Activated CD4-positive, alpha-beta T cell treated with anti-CD3 and anti-CD28 coated beads, Interleukin-2, amount 10 ng/mL, durations not matched to agents 7 days and 5 days (primary cell): ENCODE results near the gene HDAC8. TPM values are rescaled to one million over a fixed set of nuclear protein-coding genes. Genes with fewer than 3 reads are reported as not detected.

Experiments
- CTCF ChIA-PET: fragments of 350-600 bp; sonication (Branson Sonifier 250); formaldehyde crosslinking; loops from one replicate; lab custom pipeline; 2021; ENCODE audit warnings: antibody characterized with exemption; lab: Charles Lee
- POLR2A ChIA-PET: fragments of 350-600 bp; sonication (Branson Sonifier 250); formaldehyde crosslinking; loops from one replicate; lab custom pipeline; 2021; ENCODE audit warnings: antibody characterized with exemption; lab: Charles Lee
- DNase-seq: peaks from one replicate; pipeline ENCODE4 v3.0.0-alpha.2; 2020
- H3K27ac Mint-ChIP-seq: one replicate; pipeline ENCODE4 v1.8.0; 2021; ENCODE audit warnings: mild to moderate bottlenecking, moderate library complexity, mixed read lengths
- H3K27me3 Mint-ChIP-seq: one replicate; pipeline ENCODE4 v1.8.0; 2021; ENCODE audit warnings: mixed read lengths
- H3K36me3 Mint-ChIP-seq: one replicate; pipeline ENCODE4 v1.8.0; 2021; ENCODE audit warnings: low read depth, mixed read lengths
- H3K4me1 Mint-ChIP-seq: one replicate; pipeline ENCODE4 v1.8.0; 2021; ENCODE audit warnings: mixed read lengths
- H3K4me3 Mint-ChIP-seq: one replicate; pipeline ENCODE4 v1.8.0; 2021; ENCODE audit warnings: mild to moderate bottlenecking, moderate library complexity, mixed read lengths
- H3K9me3 Mint-ChIP-seq: one replicate; pipeline ENCODE4 v1.8.0; 2021; ENCODE audit warnings: mixed read lengths
- total RNA-seq, 2 experiments: library from RNA; stranded (reverse); gene quantifications; one replicate each; pipeline ENCODE4 v1.2.3, GENCODE V29; 2021

Gene HDAC8
- total RNA-seq, 2 experiments from 2014 or later: 22.2 to 24.6 TPM

- H3K36me3 Mint-ChIP-seq: no peaks in the 10 kb centered on the region
- ChIA-PET POLR2A (no interaction called here), CTCF (interaction anchor here (1.1 kb wide), 1 partner anchor 25 kb away, joined by 3 read pairs; the partner anchor contains the start of gene RPS4X)
- no peaks in the 10 kb centered on the region for H3K9me3 Mint-ChIP-seq
- peaks cover 63% of the 10 kb centered on the region for H3K27me3 Mint-ChIP-seq
- H3K4me3 Mint-ChIP-seq: no peak overlapping the region
- DNase-seq: no peak
- H3K4me1 Mint-ChIP-seq: peaks cover 12% of the 10 kb centered on the region
- no peak overlapping the region for H3K27ac Mint-ChIP-seq
Observed at GRCh38 chrX:72301781-72302180, 270.9 kb downstream of the HDAC8 start.

DNA sequence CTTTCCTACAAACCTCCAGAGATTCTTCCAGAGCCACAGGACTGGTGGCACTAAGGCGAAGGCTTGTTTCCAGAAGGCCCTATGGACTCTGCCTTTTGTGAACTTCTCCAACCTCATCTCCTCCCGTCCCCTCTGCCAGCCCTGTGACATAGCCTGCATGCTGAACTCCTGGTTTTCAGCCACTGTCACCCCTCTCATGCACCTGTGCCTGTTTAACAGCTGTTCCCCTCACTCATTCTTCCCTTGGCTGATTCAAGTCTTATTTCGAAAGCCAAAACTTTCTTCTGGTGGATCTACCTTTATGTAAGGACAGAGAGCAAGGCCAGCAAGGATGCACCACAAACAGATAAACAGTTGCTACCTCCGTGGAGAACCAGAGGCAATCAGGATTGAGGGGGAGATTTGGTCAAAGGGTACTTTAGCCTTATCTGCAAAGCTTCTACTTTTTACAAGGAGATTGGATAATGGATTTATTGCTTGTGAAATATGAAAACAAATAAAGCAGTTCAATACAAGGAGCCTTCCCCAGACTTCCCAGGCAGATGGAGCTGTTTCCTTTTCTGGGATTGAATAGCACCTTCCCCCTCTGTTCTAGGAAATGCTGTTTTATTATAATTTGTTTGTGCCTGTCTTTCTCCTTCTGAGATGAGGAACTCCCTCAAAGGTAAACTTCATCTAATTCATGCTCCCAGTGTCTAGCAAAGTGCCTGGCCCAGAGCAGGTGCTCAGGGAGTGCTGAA is 272.6 kb downstream of the HDAC8 start:
- Mint-ChIP-seq H3K27ac (no peak overlapping the region), H3K27me3 (peaks cover 63% of the 10 kb centered on the region), H3K9me3 (no peaks in the 10 kb centered on the region), H3K4me3 (no peak overlapping the region), H3K36me3 (no peaks in the 10 kb centered on the region), H3K4me1 (peaks cover 5% of the 10 kb centered on the region)
- no peak for DNase-seq
- ChIA-PET POLR2A (no interaction called here), CTCF (interaction anchor here (0.5 kb wide), 1 partner anchor 903 kb away, joined by 3 read pairs; no protein-coding TSS in a partner anchor)

- CTCF ChIA-PET: interaction anchor here (1.2 to 2.1 kb wide), 2 partner anchors 20 to 275 kb away, joined by 3 to 11 read pairs; partner anchors contain the start of gene RPS4X
- DNase-seq: no peak
- H3K9me3 Mint-ChIP-seq: no peaks in the 10 kb centered on the region
- no peaks in the 10 kb centered on the region for H3K4me1 Mint-ChIP-seq
- H3K27me3 Mint-ChIP-seq: peaks cover 47% of the 10 kb centered on the region
- H3K4me3 Mint-ChIP-seq: no peak overlapping the region
- H3K36me3 Mint-ChIP-seq: no peaks in the 10 kb centered on the region
- POLR2A ChIA-PET: no interaction called here
- no peak overlapping the region for H3K27ac Mint-ChIP-seq
Observed at GRCh38 chrX:72297953-72298730, 274.5 kb downstream of the HDAC8 start.

- H3K9me3 Mint-ChIP-seq: no peaks in the 10 kb centered on the region
- POLR2A ChIA-PET: no interaction called here
- no peak for DNase-seq
- CTCF ChIA-PET: interaction anchor here (2.1 kb wide), 1 partner anchor 19 kb away, joined by 11 read pairs; the partner anchor contains the start of gene RPS4X
- H3K4me1 Mint-ChIP-seq: no peaks in the 10 kb centered on the region
- no peak overlapping the region for H3K4me3 Mint-ChIP-seq
- H3K36me3 Mint-ChIP-seq: no peaks in the 10 kb centered on the region
- H3K27ac Mint-ChIP-seq: no peak overlapping the region
- H3K27me3 Mint-ChIP-seq: peaks cover 38% of the 10 kb centered on the region
Observed at GRCh38 chrX:72296991-72297390, 275.7 kb downstream of the HDAC8 start.

DNA sequence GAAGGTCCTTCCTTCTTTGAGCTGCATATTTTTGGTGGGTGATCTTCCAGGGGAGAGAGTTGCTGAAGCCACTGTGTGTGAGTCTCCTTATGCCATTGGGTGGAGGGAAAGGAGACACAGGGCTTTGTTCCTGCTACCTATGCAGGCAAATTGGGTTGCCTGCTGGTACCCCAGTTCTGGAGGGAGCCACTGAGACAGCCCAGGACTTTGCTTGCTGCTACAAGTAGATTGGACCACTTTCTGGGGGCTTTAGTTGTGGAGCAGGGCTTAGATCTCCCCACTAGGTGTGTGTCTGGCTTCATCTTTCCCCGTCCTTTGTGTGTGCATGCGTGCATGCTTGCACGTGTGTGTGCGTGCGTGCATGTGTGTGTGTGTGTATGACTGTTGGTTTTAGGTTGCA is 276.9 kb downstream of the HDAC8 start:
- Mint-ChIP-seq H3K4me1 (no peaks in the 10 kb centered on the region), H3K27me3 (peaks cover 34% of the 10 kb centered on the region), H3K27ac (no peak overlapping the region), H3K9me3 (no peaks in the 10 kb centered on the region), H3K4me3 (no peak overlapping the region), H3K36me3 (no peaks in the 10 kb centered on the region)
- no peak for DNase-seq
- CTCF ChIA-PET: interaction anchor here (0.9 kb wide), 1 partner anchor 50 kb away, joined by 4 read pairs; no protein-coding TSS in a partner anchor
- POLR2A ChIA-PET: no interaction called here

- Mint-ChIP-seq H3K4me1 (no peaks in the 10 kb centered on the region), H3K27me3 (peaks cover 28% of the 10 kb centered on the region), H3K9me3 (no peaks in the 10 kb centered on the region), H3K27ac (no peak overlapping the region), H3K4me3 (no peak overlapping the region), H3K36me3 (no peaks in the 10 kb centered on the region)
- POLR2A ChIA-PET: no interaction called here
- CTCF ChIA-PET: no interaction called here
- DNase-seq: no peak
Observed at GRCh38 chrX:72294497-72294896, 278.1 kb downstream of the HDAC8 start.

GRCh38 chrX:72282302-72282701 is 290.3 kb downstream of the HDAC8 start:
- CTCF ChIA-PET: no interaction called here
- no peaks in the 10 kb centered on the region for H3K9me3 Mint-ChIP-seq

DNA sequence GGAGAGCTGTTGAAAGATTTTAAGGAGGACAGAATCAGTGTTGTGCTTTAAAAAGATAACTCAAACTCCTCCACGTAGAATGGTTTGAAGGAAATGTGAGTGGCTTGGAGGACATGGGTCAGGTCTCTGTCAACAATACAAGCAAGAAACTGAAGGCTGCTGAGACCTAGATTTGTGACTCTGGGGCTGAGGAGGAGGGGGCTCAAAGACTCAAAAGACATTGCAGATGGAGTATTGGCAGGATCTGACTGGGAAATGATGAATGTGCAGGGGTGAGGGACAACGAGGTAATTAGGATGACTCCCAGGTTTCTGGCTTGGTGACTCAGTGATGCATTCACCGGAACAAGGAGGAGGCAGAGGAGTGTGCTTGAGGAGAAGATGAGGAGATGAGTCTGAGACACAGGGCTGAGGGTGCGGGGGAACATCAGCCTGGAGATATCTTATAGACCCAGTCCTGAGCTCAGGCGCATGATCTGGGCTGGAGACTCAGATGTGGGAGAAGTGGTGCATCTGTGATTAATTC is 292.3 kb downstream of the HDAC8 start:
- Mint-ChIP-seq H3K4me3 (no peak overlapping the region), H3K9me3 (no peaks in the 10 kb centered on the region), H3K36me3 (peaks cover 7% of the 10 kb centered on the region), H3K27me3 (peaks cover 16% of the 10 kb centered on the region), H3K4me1 (peaks cover 14% of the 10 kb centered on the region), H3K27ac (no peak overlapping the region)
- POLR2A ChIA-PET: no interaction called here
- CTCF ChIA-PET: interaction anchor here (1.1 to 4.9 kb wide), 3 partner anchors 13 to 18 kb away, joined by 3 to 35 read pairs (median 11); no protein-coding TSS in a partner anchor
- DNase-seq: no peak

More at GRCh38 chrX:72282302-72282701, 290.3 kb downstream of the HDAC8 start:
- POLR2A ChIA-PET: no interaction called here
- Mint-ChIP-seq H3K4me1 (peaks cover 8% of the 10 kb centered on the region), H3K4me3 (no peak overlapping the region), H3K36me3 (no peaks in the 10 kb centered on the region), H3K27me3 (peaks cover 16% of the 10 kb centered on the region), H3K27ac (no peak overlapping the region)
- no peak for DNase-seq

Other genes with a start within 250 kb of the HDAC8 start
- under 1 TPM; 0.60 to 0.87 TPM for gene PHKA1, start 141.5 kb upstream of the HDAC8 start, total RNA-seq
- gene DMRTC1B, start 204.0 kb upstream of the HDAC8 start, total RNA-seq: under 1 TPM in 1 of 2 experiments, not detected in 1; 0.12 TPM
- not detected for gene FAM236B, start 209.8 kb upstream of the HDAC8 start, total RNA-seq
- gene FAM236D, start 235.4 kb upstream of the HDAC8 start, total RNA-seq: not detected